ENCODE measurements around the gene MTUS2.

GRCh38 chr13:29476046-29476445 lies 655.9 kb downstream of the MTUS2 start:
- no peak for TF ChIP-seq CTCF (conservative IDR thresholded peaks at IDR 0.05; ENCODE audit: low read depth in 2 of 2)
- TF ChIP-seq EZH2 (IDR thresholded peaks at IDR 0.05; ENCODE audit: low read depth, unreplicated experiment), result no peak
- no peak for TF ChIP-seq ZNF114 (CRISPR knock-in tag; IDR thresholded peaks at IDR 0.05)
- TF ChIP-seq REST (IDR thresholded peaks at IDR 0.05; ENCODE audit: unreplicated experiment), result no peak
- no peak for TF ChIP-seq POLR2AphosphoS5 (IDR thresholded peaks at IDR 0.05; ENCODE audit: low read depth)
